Gastroesophageal sphincter (tissue), 4 donors: ENCODE measurements around the gene ADGRG3. TPM values are rescaled to one million over a fixed set of nuclear protein-coding genes. Genes with fewer than 3 reads are reported as not detected.

Experiments used
- ATAC-seq: fragments of 150-250 bp; one replicate; pipeline ENCODE4 v1.9.1; 2016; ENCODE audit warnings: mild to moderate bottlenecking, moderate library complexity
- H3K27ac ChIP-seq, 4 donors: fragments of 200-600 bp; sonication (generic) in 3 of 4; 1 replicate in 3 of 4; 2 replicates in 1 of 4; pipeline ENCODE4 v1.5.1; 2016 to 2019
- H3K27me3 ChIP-seq: fragments of 200-600 bp; sonication (generic); one replicate; pipeline ENCODE4 v1.5.1; 2019
- H3K36me3 ChIP-seq, 2 donors: fragments of 200-600 bp; sonication (generic); one replicate each; pipeline ENCODE4 v1.5.1; 2019; ENCODE audit warnings: control low read depth in 1 of 2
- H3K4me1 ChIP-seq, 3 donors: fragments of 200-600 bp; sonication (generic); 1 replicate in 2 of 3; 2 replicates in 1 of 3; pipeline ENCODE4 v1.5.1; 2016 to 2019; ENCODE audit warnings: control low read depth in 2 of 3
- H3K4me3 ChIP-seq, 2 donors: fragments of 200-600 bp; sonication (generic); one replicate each; pipeline ENCODE4 v1.5.1; 2019; ENCODE audit warnings: mild to moderate bottlenecking in 1 of 2, moderate library complexity in 1 of 2
- H3K9me3 ChIP-seq, 3 donors: fragments of 200-600 bp; sonication (generic); one replicate each; pipeline ENCODE4 v1.5.1; 2017 to 2019; ENCODE audit warnings: control low read depth in 2 of 3
- CTCF ChIP-seq, 4 experiments: fragments of 200-600 bp in 2 of 4; fragments of 450-650 bp in 2 of 4; sonication (generic) in 1 of 4; IDR thresholded peaks; one replicate each; pipeline ENCODE4 v1.5.1; 2017 to 2019; ENCODE audit warnings: antibody characterized with exemption in 4 of 4, mild to moderate bottlenecking in 2 of 4, moderate library complexity in 2 of 4
- EP300 ChIP-seq: sonication (generic); formaldehyde crosslinking; IDR thresholded peaks from one replicate; pipeline ENCODE4 v1.6.1; 2017; ENCODE audit warnings: antibody characterized with exemption, mild to moderate bottlenecking
- POLR2A ChIP-seq, 2 donors: fragments of 450-650 bp; IDR thresholded peaks; one replicate each; pipeline ENCODE4 v1.6.1; 2017; ENCODE audit warnings: antibody characterized with exemption in 2 of 2, mild to moderate bottlenecking in 2 of 2, moderate library complexity in 1 of 2
- POLR2AphosphoS5 ChIP-seq: sonication (generic); formaldehyde crosslinking; IDR thresholded peaks from one replicate; pipeline ENCODE4 v1.6.1; 2017; ENCODE audit warnings: antibody characterized with exemption
- WGBS, 2 donors: methylation state at CpG; one replicate each; pipeline ENCODE4 v1.1.5; 2018; ENCODE audit warnings: low coverage in 1 of 2; 5-methylcytosine and 5-hydroxymethylcytosine counted together
- total RNA-seq, 4 donors: library from RNA; depleted of rRNA; stranded (reverse); fragments of >200 nt; gene quantifications; one replicate each; pipeline ENCODE4 v1.1.0, GENCODE V29; 2016

ADGRG3 gene
- total RNA-seq, 4 donors from 2014 or later, result 0.31 to 7.4 (median 2.2) TPM

GRCh38 chr16:57629516-57630406 is 38.3 kb upstream of the ADGRG3 start:
- TF ChIP-seq POLR2AphosphoS5 (no peak), EP300 (no peak), CTCF (IDR thresholded peaks at IDR 0.05) (no peak), POLR2A (IDR thresholded peaks at IDR 0.05) (no peak)
- Histone ChIP-seq H3K27me3 (peaks cover 60% of the 10 kb centered on the region), H3K4me1 (peaks cover 0 to 39% (median 11%) of the 10 kb centered on the region in 3 donors), H3K27ac (peak overlapping the region in 3 of 4 donors; percentile 39 to 75 (median 62)), H3K9me3 (no peaks in the 10 kb centered on the region), H3K4me3 (peak overlapping the region in 1 of 2 donors; percentile 44), H3K36me3 (no peaks in the 10 kb centered on the region)
- no peak for ATAC-seq
- WGBS, 2 donors, result 85% methylated on average over 5 of the region's 22 CpGs; no CpG with 5 or more reads in 1 of the 2 donors

GRCh38 chr16:57630407-57630797 is 37.7 kb upstream of the ADGRG3 start:
- Histone ChIP-seq H3K27me3 (peaks cover 67% of the 10 kb centered on the region), H3K4me1 (peaks cover 0 to 40% (median 11%) of the 10 kb centered on the region in 3 donors), H3K4me3 (peak overlapping the region in 1 of 2 donors; percentile 44), H3K27ac (peak overlapping the region in 3 of 4 donors; percentile 39 to 75 (median 62)), H3K36me3 (no peaks in the 10 kb centered on the region), H3K9me3 (no peaks in the 10 kb centered on the region)
- no peak for TF ChIP-seq CTCF (IDR thresholded peaks at IDR 0.05)
- TF ChIP-seq POLR2AphosphoS5, result no peak
- no peak for ATAC-seq
- WGBS, 2 donors, result 65 to 83% methylated on average over 2 of the region's 10 CpGs

- Histone ChIP-seq H3K4me3 (peak overlapping the region in 1 of 2 donors; percentile 44), H3K27me3 (peaks cover 75% of the 10 kb centered on the region), H3K4me1 (peaks cover 0 to 48% (median 11%) of the 10 kb centered on the region in 3 donors), H3K9me3 (no peaks in the 10 kb centered on the region), H3K27ac (peak overlapping the region in 3 of 4 donors; percentile 4 to 62 (median 54)), H3K36me3 (no peaks in the 10 kb centered on the region)
- 65 to 75% methylated on average over 5 to 12 of the region's 21 CpGs for WGBS, 2 donors
- no peak for TF ChIP-seq CTCF (IDR thresholded peaks at IDR 0.05)
- no peak for TF ChIP-seq EP300
- TF ChIP-seq POLR2AphosphoS5, result no peak
- TF ChIP-seq POLR2A (IDR thresholded peaks at IDR 0.05), result no peak
- ATAC-seq, result no peak
Observed at GRCh38 chr16:57630931-57631845, 36.9 kb upstream of the ADGRG3 start.

- no peak overlapping the region for H3K4me3 ChIP-seq
- no peak for ATAC-seq
- peaks cover 74% of the 10 kb centered on the region for H3K27me3 ChIP-seq
- TF ChIP-seq EP300 (no peak), CTCF (IDR thresholded peaks at IDR 0.05) (no peak), POLR2A (IDR thresholded peaks at IDR 0.05) (no peak), POLR2AphosphoS5 (no peak)
- WGBS, 2 donors, result 42% methylated on average over 8 of the region's 15 CpGs; no CpG with 5 or more reads in 1 of the 2 donors
- H3K36me3 ChIP-seq, result no peaks in the 10 kb centered on the region
- H3K9me3 ChIP-seq, result no peaks in the 10 kb centered on the region
- H3K4me1 ChIP-seq, result peaks cover 0 to 51% (median 15%) of the 10 kb centered on the region in 3 donors
- H3K27ac ChIP-seq, result peak overlapping the region in 2 of 4 donors; percentile 11 to 54
Observed at GRCh38 chr16:57632568-57632967, 35.5 kb upstream of the ADGRG3 start.
